GM18951 (cell line): ENCODE data around the gene MMP7.

ENCODE experiments used
- POLR2A ChIP-seq: IDR thresholded peaks from 4 replicates; pipeline ENCODE4 v1.6.1; 2011; ENCODE audit warnings: mild to moderate bottlenecking; ENCODE audit not compliant: insufficient read length, insufficient read depth; ENCODE audit errors: extremely low read depth
- in situ Hi-C: fragments of 300-500 bp; cut with MboI; formaldehyde crosslinking; loops from one replicate; pipeline ENCODE4 v1.12.0; 2022; ENCODE audit warnings: low sequenced_read_pairs, mixed read lengths, inconsistent platforms; ENCODE audit not compliant: unreplicated experiment

MMP7 gene

DNA sequence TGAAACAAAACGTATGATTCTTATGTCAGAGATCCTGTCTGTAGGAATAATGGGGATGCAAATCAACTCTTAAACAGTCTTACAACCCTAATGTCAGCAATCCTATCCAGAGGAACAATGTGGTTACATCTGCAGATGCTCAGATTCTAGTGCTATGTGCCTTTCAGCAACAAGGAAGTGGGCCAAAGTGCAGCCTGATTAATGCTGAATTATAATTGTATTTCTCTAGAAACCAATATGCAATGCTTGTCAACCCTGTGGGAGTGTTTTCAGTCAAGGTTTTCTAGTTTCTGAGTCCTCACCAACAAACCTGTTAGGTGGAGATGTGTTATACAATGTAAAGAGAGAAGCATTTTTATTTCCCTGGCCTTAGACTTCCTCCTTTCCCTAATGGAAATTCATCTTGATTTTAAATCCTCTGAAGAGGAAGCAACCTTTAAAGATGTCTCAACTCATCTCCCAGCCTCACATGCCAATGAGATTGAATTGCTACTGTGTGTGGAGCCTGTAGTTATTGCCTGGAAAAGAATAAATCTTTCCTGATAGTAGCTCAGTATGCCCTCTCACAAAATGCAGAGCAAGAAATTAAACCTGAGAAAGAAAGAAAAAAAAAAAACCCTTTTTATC lies 51.8 kb downstream of the MMP7 start:
- TF ChIP-seq POLR2A = no peak
- in situ Hi-C loops = no loop called here

DNA sequence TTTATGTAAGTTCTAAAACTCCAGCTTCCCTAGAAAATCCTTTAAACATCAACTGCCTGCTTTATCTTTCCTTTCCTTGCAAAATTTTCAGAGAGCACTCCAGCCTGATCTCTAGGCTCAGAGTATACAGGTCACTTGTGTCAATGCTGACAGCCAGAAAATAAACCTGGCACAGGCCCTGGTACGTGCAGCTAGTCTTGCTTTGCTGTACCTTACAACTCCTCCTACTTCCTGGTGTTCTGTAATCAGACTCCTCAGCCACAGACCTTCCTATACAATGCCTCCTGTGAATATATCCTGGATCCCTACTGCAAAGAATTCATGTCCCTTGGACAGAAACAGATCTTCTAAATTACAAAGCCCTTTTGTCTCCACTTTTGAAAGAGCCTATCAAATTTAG lies 53.7 kb downstream of the MMP7 start:
- TF ChIP-seq POLR2A = no peak
- in situ Hi-C loops = no loop called here

DNA sequence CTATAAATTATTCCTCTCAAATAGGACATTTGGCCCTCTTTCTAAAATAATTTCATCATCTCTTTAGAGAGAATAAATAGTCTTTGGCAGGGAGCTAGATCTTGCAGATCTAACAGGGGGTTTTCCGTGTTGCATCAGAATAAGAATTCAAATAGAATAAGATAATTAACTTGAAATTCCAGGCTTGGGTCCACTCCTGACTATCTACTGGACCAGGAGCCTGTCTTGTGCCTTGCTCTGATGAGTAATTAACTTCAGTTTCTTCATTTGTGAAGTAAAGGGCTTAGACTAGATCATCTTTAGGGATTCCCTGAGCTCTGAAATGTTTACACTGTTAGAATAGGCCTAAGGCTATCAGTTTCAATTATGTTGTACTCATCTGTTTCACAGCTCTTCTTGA lies 54.5 kb downstream of the MMP7 start:
- TF ChIP-seq POLR2A = no peak
- in situ Hi-C loops = no loop called here

DNA sequence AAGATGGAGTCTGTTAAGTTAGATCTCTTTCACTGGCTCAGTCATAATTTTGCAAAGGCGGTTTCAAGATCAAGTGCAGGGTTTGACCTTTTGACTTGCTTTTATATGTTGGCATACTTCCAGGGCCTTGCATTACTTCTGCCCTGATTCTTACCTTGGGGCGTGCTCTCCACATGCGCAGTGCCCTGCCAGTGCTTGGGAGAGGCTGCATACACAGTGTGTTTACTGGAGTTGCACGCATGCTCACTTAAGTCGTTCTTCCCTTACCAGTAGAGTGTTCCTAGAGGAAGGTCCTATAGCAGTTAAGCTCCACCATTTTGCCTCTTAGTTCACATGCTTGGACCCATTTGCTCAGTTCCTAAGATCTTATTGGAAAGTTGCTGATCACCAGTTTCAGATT lies 57.0 kb downstream of the MMP7 start:
- TF ChIP-seq POLR2A = no peak
- in situ Hi-C loops = no loop called here

DNA sequence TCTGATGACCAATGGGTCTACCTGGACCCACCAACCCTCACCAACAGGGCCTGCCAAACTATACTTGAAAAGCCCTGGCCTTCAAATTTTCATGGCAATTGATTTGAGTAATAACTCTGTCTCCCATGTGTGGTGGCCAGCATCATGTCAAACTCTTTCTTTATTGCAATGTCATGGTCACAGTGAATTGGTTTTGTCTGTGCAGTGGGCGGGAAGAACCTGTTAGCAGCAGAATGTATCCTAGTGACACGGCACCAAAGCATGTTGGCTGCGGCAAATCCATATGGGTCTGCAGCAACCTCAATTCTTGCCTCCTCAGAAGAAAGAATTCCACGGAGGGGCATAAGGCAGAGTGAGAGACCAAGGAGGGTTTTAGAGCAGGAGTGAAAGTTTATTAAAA lies 58.4 kb downstream of the MMP7 start:
- TF ChIP-seq POLR2A = no peak
- in situ Hi-C loops = no loop called here

DNA sequence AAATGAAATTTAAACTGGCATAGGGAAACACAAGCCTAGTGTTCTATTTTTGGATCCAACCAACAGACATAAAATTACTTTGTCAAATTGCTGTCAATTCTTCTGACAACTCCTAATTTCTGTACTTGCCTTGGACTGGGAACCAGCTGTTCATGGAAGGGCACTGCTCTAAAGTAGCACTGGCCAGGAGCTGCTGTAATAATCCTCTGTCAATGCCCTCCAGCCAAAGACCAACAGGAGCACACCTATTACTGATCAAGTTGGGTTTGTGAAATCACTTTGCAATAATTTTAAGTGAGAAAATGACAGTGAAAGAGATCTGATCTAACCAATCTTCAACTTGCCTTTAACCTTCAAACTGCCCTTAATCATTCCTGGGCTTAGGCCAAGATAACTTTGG lies 59.1 kb downstream of the MMP7 start:
- no peak for TF ChIP-seq POLR2A
- in situ Hi-C loops = no loop called here
